ENCODE results near the gene SHC3. TPM values are rescaled to one million over a fixed set of nuclear protein-coding genes. Genes with fewer than 3 reads are reported as not detected.

The SHC3 gene
- 1 to 10 TPM in 1 of 2 donors, under 1 TPM in 1; 0.95 to 1.3 TPM for total RNA-seq
- polyA plus RNA-seq (2013, experiment 1 of 2): 11.0 TPM
- polyA plus RNA-seq (2013, experiment 2 of 2): 10.4 TPM
- long read RNA-seq, experiment 1, partial matches to known transcripts: 0 of 1 reads
- long read RNA-seq, experiment 1, other reads (novel, unspliced or antisense): 1 of 1 reads
- long read RNA-seq, experiment 2, partial matches to known transcripts: 0 of 1 reads
- long read RNA-seq, experiment 2, other reads (novel, unspliced or antisense): 1 of 1 reads
- long read RNA-seq, experiment 3, partial matches to known transcripts: 0 of 1 reads
- long read RNA-seq, experiment 3, other reads (novel, unspliced or antisense): 1 of 1 reads
- long read RNA-seq, experiment 4: 0 reads

GRCh38 chr9:89177944-89178829 is at the start of gene SHC3:
SHC3 (minus strand) TSS chr9:89178818; CDS start chr9:89178460, 358 bp downstream.
- peaks cover 24% of the 10 kb centered on the region for H3K27me3 Mint-ChIP-seq (ENCODE audit: insufficient read depth)
- Histone ChIP-seq H3K4me1 (ENCODE audit: control insufficient read depth, insufficient read depth, low read length) (peaks cover 11% of the 10 kb centered on the region), H3K27ac (ENCODE audit: low read depth, low read length) (peak within 1 kb of the TSS; percentile 97), H3K27me3 (ENCODE audit: control insufficient read depth, insufficient read depth, low read length, poor library complexity, severe bottlenecking) (peaks cover 38% of the 10 kb centered on the region), H3K9me3 (ENCODE audit: control insufficient read depth, low read length) (no peaks in the 10 kb centered on the region), H3K36me3 (ENCODE audit: control insufficient read depth, insufficient read depth, low read length) (no peaks in the 10 kb centered on the region), H3K4me3 (ENCODE audit: low read length) (peak within 1 kb of the TSS; percentile 81), H3K9ac (ENCODE audit: extremely low read depth, low read length, poor library complexity, severe bottlenecking) (peak within 1 kb of the TSS; percentile 41)
- peaks cover 30% of the 10 kb centered on the region for H3K4me1 Mint-ChIP-seq
- peak within 1 kb of the TSS; percentile 92 for H3K27ac Mint-ChIP-seq
- peak; percentile 83 for DNase-seq
- 1 to 2% methylated on average over 54 to 96 of the region's 96 CpGs for WGBS, 2 experiments (ENCODE audit: insufficient coverage in 1 of 2, insufficient read length in 1 of 2)
- H3K36me3 Mint-ChIP-seq (ENCODE audit: low read depth): no peaks in the 10 kb centered on the region
- peak; percentile 11 for TF ChIP-seq CTCF (conservative IDR thresholded peaks at IDR 0.05)
- peak within 1 kb of the TSS; percentile 49 for H3K4me3 Mint-ChIP-seq
- H3K9me3 Mint-ChIP-seq: no peaks in the 10 kb centered on the region

GRCh38 chr9:89225991-89226471 is 47.4 kb upstream of the SHC3 start:
- H3K9me3 ChIP-seq (ENCODE audit: control insufficient read depth, low read length): no peaks in the 10 kb centered on the region
- peaks cover 5% of the 10 kb centered on the region for H3K4me1 ChIP-seq (ENCODE audit: control insufficient read depth, insufficient read depth, low read length)
- 52 to 57% methylated on average over 5 of the region's 5 CpGs for WGBS, 2 experiments (ENCODE audit: insufficient coverage in 1 of 2, insufficient read length in 1 of 2)
- no peak overlapping the region for H3K4me3 ChIP-seq (ENCODE audit: low read length)
- no peak overlapping the region for H3K4me3 Mint-ChIP-seq
- H3K27ac Mint-ChIP-seq: no peak overlapping the region
- peaks cover 9% of the 10 kb centered on the region for H3K4me1 Mint-ChIP-seq
- H3K36me3 Mint-ChIP-seq (ENCODE audit: low read depth): no peaks in the 10 kb centered on the region
- peak; percentile 91 for DNase-seq
- H3K9ac ChIP-seq (ENCODE audit: extremely low read depth, low read length, poor library complexity, severe bottlenecking): no peak overlapping the region
- peaks cover 2% of the 10 kb centered on the region for H3K27me3 Mint-ChIP-seq (ENCODE audit: insufficient read depth)
- no peaks in the 10 kb centered on the region for H3K27me3 ChIP-seq (ENCODE audit: control insufficient read depth, insufficient read depth, low read length, poor library complexity, severe bottlenecking)
- peak overlapping the region; percentile 99 for H3K27ac ChIP-seq (ENCODE audit: low read depth, low read length)
- peaks cover 3% of the 10 kb centered on the region for H3K9me3 Mint-ChIP-seq
- H3K36me3 ChIP-seq (ENCODE audit: control insufficient read depth, insufficient read depth, low read length): no peaks in the 10 kb centered on the region
- TF ChIP-seq CTCF (conservative IDR thresholded peaks at IDR 0.05): no peak

- Histone ChIP-seq H3K4me3 (ENCODE audit: low read length) (no peak overlapping the region), H3K4me1 (ENCODE audit: control insufficient read depth, insufficient read depth, low read length) (peaks cover 5% of the 10 kb centered on the region), H3K36me3 (ENCODE audit: control insufficient read depth, insufficient read depth, low read length) (no peaks in the 10 kb centered on the region), H3K27ac (ENCODE audit: low read depth, low read length) (peak overlapping the region; percentile 99), H3K27me3 (ENCODE audit: control insufficient read depth, insufficient read depth, low read length, poor library complexity, severe bottlenecking) (no peaks in the 10 kb centered on the region), H3K9ac (ENCODE audit: extremely low read depth, low read length, poor library complexity, severe bottlenecking) (no peak overlapping the region), H3K9me3 (ENCODE audit: control insufficient read depth, low read length) (no peaks in the 10 kb centered on the region)
- no peak for DNase-seq
- Mint-ChIP-seq H3K27ac (no peak overlapping the region), H3K9me3 (peaks cover 2% of the 10 kb centered on the region), H3K4me3 (no peak overlapping the region), H3K27me3 (ENCODE audit: insufficient read depth) (peaks cover 2% of the 10 kb centered on the region), H3K4me1 (peaks cover 9% of the 10 kb centered on the region), H3K36me3 (ENCODE audit: low read depth) (no peaks in the 10 kb centered on the region)
- WGBS, 2 experiments (ENCODE audit: insufficient coverage in 1 of 2, insufficient read length in 1 of 2): 58 to 83% methylated on average over 4 to 5 of the region's 5 CpGs
- TF ChIP-seq CTCF (conservative IDR thresholded peaks at IDR 0.05): no peak
Measured at GRCh38 chr9:89225587-89225986, 47.0 kb upstream of the SHC3 start.
